Measurements from ENCODE around the gene CACNG3.

CACNG3 gene

DNA sequence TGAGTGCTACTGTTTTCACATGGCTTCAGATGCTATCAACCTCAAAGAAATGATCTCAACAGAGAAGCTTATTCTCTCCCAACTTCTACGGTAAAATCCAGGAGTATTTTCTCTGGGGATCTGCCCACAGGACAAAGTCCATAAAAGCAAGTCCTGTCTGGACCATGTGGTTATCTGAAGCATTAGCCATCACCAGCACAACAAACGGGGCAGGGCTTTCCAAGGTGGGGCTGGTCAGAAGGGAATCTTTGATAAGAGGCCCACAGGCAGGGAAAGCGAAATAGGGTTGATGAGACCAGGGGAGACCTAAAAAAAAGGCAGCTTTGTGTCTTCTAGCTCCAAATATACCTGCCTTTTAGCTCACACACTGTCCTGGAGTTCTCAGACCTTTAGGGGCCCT lies 38.7 kb upstream of the CACNG3 start:
- ATAC-seq = no peak
- TF ChIP-seq ZNF565 (CRISPR knock-in tag; conservative IDR thresholded peaks at IDR 0.05; ENCODE audit: low read depth) (no peak), ARNTL (CRISPR knock-in tag; IDR thresholded peaks at IDR 0.05; ENCODE audit: borderline replicate concordance, low read depth) (no peak), RARB (CRISPR knock-in tag; IDR thresholded peaks at IDR 0.05) (no peak), BACH2 (CRISPR knock-in tag; IDR thresholded peaks at IDR 0.05; ENCODE audit: borderline replicate concordance) (no peak), GLIS3 (CRISPR knock-in tag; IDR thresholded peaks at IDR 0.05) (no peak), TOX (CRISPR knock-in tag; IDR thresholded peaks at IDR 0.05; ENCODE audit: borderline replicate concordance) (no peak), ISL1 (CRISPR knock-in tag; IDR thresholded peaks at IDR 0.05) (no peak), SNAI2 (CRISPR knock-in tag; IDR thresholded peaks at IDR 0.05) (no peak), ZFP3 (CRISPR knock-in tag; IDR thresholded peaks at IDR 0.05) (no peak), OSR1 (CRISPR knock-in tag; IDR thresholded peaks at IDR 0.05) (no peak), ZNF70 (CRISPR knock-in tag; IDR thresholded peaks at IDR 0.05) (no peak), ZFP30 (CRISPR knock-in tag; IDR thresholded peaks at IDR 0.05) (no peak)
- TF ChIP-seq, protein P1, sequence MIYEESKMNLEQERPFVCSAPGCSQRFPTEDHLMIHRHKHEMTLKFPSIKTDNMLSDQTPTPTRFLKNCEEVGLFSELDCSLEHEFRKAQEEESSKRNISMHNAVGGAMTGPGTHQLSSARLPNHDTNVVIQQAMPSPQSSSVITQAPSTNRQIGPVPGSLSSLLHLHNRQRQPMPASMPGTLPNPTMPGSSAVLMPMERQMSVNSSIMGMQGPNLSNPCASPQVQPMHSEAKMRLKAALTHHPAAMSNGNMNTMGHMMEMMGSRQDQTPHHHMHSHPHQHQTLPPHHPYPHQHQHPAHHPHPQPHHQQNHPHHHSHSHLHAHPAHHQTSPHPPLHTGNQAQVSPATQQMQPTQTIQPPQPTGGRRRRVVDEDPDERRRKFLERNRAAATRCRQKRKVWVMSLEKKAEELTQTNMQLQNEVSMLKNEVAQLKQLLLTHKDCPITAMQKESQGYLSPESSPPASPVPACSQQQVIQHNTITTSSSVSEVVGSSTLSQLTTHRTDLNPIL (CRISPR knock-in tag; IDR thresholded peaks at IDR 0.05; ENCODE audit: low read depth) = no peak
- TF ChIP-seq, protein P2, sequence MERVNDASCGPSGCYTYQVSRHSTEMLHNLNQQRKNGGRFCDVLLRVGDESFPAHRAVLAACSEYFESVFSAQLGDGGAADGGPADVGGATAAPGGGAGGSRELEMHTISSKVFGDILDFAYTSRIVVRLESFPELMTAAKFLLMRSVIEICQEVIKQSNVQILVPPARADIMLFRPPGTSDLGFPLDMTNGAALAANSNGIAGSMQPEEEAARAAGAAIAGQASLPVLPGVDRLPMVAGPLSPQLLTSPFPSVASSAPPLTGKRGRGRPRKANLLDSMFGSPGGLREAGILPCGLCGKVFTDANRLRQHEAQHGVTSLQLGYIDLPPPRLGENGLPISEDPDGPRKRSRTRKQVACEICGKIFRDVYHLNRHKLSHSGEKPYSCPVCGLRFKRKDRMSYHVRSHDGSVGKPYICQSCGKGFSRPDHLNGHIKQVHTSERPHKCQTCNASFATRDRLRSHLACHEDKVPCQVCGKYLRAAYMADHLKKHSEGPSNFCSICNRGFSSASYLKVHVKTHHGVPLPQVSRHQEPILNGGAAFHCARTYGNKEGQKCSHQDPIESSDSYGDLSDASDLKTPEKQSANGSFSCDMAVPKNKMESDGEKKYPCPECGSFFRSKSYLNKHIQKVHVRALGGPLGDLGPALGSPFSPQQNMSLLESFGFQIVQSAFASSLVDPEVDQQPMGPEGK (CRISPR knock-in tag; IDR thresholded peaks at IDR 0.05; ENCODE audit: borderline replicate concordance) = no peak
- TF ChIP-seq, protein P3, sequence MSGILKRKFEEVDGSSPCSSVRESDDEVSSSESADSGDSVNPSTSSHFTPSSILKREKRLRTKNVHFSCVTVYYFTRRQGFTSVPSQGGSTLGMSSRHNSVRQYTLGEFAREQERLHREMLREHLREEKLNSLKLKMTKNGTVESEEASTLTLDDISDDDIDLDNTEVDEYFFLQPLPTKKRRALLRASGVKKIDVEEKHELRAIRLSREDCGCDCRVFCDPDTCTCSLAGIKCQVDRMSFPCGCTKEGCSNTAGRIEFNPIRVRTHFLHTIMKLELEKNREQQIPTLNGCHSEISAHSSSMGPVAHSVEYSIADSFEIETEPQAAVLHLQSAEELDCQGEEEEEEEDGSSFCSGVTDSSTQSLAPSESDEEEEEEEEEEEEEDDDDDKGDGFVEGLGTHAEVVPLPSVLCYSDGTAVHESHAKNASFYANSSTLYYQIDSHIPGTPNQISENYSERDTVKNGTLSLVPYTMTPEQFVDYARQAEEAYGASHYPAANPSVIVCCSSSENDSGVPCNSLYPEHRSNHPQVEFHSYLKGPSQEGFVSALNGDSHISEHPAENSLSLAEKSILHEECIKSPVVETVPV (CRISPR knock-in tag; IDR thresholded peaks at IDR 0.05) = no peak
- TF ChIP-seq, protein P4, sequence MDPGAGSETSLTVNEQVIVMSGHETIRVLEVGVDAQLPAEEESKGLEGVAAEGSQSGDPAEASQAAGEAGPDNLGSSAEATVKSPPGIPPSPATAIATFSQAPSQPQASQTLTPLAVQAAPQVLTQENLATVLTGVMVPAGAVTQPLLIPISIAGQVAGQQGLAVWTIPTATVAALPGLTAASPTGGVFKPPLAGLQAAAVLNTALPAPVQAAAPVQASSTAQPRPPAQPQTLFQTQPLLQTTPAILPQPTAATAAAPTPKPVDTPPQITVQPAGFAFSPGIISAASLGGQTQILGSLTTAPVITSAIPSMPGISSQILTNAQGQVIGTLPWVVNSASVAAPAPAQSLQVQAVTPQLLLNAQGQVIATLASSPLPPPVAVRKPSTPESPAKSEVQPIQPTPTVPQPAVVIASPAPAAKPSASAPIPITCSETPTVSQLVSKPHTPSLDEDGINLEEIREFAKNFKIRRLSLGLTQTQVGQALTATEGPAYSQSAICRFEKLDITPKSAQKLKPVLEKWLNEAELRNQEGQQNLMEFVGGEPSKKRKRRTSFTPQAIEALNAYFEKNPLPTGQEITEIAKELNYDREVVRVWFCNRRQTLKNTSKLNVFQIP (CRISPR knock-in tag; IDR thresholded peaks at IDR 0.05; ENCODE audit: borderline replicate concordance, low read depth) = no peak
- TF ChIP-seq, protein P5, sequence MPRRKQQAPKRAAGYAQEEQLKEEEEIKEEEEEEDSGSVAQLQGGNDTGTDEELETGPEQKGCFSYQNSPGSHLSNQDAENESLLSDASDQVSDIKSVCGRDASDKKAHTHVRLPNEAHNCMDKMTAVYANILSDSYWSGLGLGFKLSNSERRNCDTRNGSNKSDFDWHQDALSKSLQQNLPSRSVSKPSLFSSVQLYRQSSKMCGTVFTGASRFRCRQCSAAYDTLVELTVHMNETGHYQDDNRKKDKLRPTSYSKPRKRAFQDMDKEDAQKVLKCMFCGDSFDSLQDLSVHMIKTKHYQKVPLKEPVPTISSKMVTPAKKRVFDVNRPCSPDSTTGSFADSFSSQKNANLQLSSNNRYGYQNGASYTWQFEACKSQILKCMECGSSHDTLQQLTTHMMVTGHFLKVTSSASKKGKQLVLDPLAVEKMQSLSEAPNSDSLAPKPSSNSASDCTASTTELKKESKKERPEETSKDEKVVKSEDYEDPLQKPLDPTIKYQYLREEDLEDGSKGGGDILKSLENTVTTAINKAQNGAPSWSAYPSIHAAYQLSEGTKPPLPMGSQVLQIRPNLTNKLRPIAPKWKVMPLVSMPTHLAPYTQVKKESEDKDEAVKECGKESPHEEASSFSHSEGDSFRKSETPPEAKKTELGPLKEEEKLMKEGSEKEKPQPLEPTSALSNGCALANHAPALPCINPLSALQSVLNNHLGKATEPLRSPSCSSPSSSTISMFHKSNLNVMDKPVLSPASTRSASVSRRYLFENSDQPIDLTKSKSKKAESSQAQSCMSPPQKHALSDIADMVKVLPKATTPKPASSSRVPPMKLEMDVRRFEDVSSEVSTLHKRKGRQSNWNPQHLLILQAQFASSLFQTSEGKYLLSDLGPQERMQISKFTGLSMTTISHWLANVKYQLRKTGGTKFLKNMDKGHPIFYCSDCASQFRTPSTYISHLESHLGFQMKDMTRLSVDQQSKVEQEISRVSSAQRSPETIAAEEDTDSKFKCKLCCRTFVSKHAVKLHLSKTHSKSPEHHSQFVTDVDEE (CRISPR knock-in tag; IDR thresholded peaks at IDR 0.05) = no peak

DNA sequence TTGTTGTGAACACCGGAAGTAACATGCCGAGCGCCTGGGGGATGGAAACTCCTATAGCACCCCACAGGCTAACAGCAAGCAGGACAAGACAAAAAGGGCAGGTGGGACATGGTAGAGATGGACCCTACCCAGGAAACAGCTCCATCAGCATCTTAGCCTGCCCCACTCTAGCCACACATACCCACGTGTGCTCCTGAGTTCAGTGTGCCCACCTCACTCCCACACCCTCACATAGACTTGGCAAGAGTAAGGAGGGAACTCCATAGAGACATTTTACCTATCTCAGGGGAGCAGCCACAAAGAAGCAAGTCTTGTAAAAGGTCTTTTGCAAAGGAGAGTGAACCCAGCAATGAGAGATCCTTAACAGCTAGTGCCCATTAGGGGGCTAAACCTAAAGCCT lies 37.8 kb upstream of the CACNG3 start:
- TF ChIP-seq ISL1 (CRISPR knock-in tag; IDR thresholded peaks at IDR 0.05) (no peak), ZFP30 (CRISPR knock-in tag; IDR thresholded peaks at IDR 0.05) (no peak), GLIS3 (CRISPR knock-in tag; IDR thresholded peaks at IDR 0.05) (no peak), SNAI2 (CRISPR knock-in tag; IDR thresholded peaks at IDR 0.05) (no peak)
- TF ChIP-seq, protein P4 (CRISPR knock-in tag; IDR thresholded peaks at IDR 0.05; ENCODE audit: borderline replicate concordance, low read depth) = no peak
- TF ChIP-seq, protein P2 (CRISPR knock-in tag; IDR thresholded peaks at IDR 0.05; ENCODE audit: borderline replicate concordance) = no peak
- ATAC-seq = no peak

All from SK-N-SH treated with all-trans-retinoic acid at 6 μM for 48 hours (cell line).